Peyer's patch (tissue), 4 donors: ENCODE measurements around the gene SIL1.
"Not testable (repeated sequence)": the region's sequence is repeated elsewhere in the genome, so short reads cannot be mapped to it uniquely, and the experiment has no call there.

Experiments used
- POLR2A ChIP-seq, 2 donors: fragments of 450-650 bp; IDR thresholded peaks; one replicate each; pipeline ENCODE4 v1.5.1; 2017; ENCODE audit warnings: antibody characterized with exemption in 2 of 2, mild to moderate bottlenecking in 2 of 2, moderate library complexity in 2 of 2
- TF ChIP-seq, protein P1 (sequence below), 6 experiments: fragments of 450-650 bp in 4 of 6; fragments of 200-600 bp in 2 of 6; sonication (generic) in 1 of 6; IDR thresholded peaks; one replicate each; pipeline ENCODE4 v1.5.1; 2017 to 2019; ENCODE audit warnings: antibody characterized with exemption in 6 of 6, mild to moderate bottlenecking in 3 of 6, moderate library complexity in 1 of 6

DNA sequence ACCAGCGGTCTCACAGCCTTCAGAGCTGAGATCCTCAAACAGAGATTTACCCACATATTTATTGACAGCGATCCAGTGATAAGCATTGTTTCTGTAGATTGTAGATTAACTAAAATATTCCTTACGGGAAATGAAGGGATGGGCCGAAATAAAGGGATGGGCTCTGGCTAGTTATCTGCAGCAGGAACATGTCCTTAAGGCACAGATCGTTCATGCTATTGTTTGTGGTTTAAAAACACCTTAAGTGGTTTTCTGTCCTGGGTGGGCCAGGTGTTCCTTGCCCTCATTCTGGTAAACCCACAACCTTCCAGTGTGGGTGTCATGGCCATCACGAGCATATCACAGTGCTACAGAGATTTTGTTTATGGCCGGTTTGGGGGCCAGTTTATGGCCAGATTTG is 19.9 kb upstream of the SIL1 start:
- TF ChIP-seq, protein P1, sequence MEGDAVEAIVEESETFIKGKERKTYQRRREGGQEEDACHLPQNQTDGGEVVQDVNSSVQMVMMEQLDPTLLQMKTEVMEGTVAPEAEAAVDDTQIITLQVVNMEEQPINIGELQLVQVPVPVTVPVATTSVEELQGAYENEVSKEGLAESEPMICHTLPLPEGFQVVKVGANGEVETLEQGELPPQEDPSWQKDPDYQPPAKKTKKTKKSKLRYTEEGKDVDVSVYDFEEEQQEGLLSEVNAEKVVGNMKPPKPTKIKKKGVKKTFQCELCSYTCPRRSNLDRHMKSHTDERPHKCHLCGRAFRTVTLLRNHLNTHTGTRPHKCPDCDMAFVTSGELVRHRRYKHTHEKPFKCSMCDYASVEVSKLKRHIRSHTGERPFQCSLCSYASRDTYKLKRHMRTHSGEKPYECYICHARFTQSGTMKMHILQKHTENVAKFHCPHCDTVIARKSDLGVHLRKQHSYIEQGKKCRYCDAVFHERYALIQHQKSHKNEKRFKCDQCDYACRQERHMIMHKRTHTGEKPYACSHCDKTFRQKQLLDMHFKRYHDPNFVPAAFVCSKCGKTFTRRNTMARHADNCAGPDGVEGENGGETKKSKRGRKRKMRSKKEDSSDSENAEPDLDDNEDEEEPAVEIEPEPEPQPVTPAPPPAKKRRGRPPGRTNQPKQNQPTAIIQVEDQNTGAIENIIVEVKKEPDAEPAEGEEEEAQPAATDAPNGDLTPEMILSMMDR (IDR thresholded peaks at IDR 0.05): not testable (repeated sequence)
- TF ChIP-seq POLR2A (IDR thresholded peaks at IDR 0.05): not testable (repeated sequence)
